K562 (cell line): ENCODE measurements around the gene ALDH1A3. TPM values are rescaled to one million over a fixed set of nuclear protein-coding genes. Genes with fewer than 3 reads are reported as not detected.

ENCODE experiments used
- ATAC-seq: fragments of 200-7000 bp; cut with Tn5 transposase; 3 replicates; pipeline ENCODE4 v1.9.1; 2020; ENCODE audit warnings: moderate library complexity
- BruUV-seq: library from RNA; stranded (reverse); fragments of 400-500 nt; replicated peaks from 2 replicates; lab custom pipeline; 2021; lab: Mats Ljungman, UMichigan
- CTCF ChIA-PET: fragments of 300-600 bp; formaldehyde crosslinking; extraction: SDS; loops from one replicate; lab custom pipeline; 2021; ENCODE audit warnings: low intra/inter-chr PET ratio; lab: Yijun Ruan, JAX
- POLR2A ChIA-PET: fragments of 300-600, 350-650 bp; sonication (Branson Sonifier 250); formaldehyde crosslinking; extraction: SDS; loops from one replicate; lab custom pipeline; 2021; ENCODE audit warnings: antibody characterized with exemption, inconsistent platforms; lab: Yijun Ruan, JAX
- DNase-seq, 4 experiments: peaks; one replicate each; pipeline versions ENCODE4 v3.0.0 to v3.0.0-alpha.2; 2011 to 2018; ENCODE audit warnings: low spot score in 3 of 4, mixed read lengths in 3 of 4; ENCODE audit errors: extremely low read depth in 1 of 4
- FAIRE-seq: peaks from 2 replicates; lab custom pipeline; 2011; peaks lifted over from hg19 to GRCh38; lab: Jason Lieb, UNC
- H2AFZ ChIP-seq: 2 replicates; pipeline ENCODE4 v1.6.0; 2011; ENCODE audit warnings: low read depth, low read length, control low read depth, inconsistent platforms
- H3K27ac ChIP-seq: fragments of 200-600 bp; 3 replicates; pipeline ENCODE4 v1.8.0; 2011; ENCODE audit warnings: low read depth, mild to moderate bottlenecking, control low read depth, inconsistent platforms, low read length, moderate library complexity, mixed read lengths; ENCODE audit errors: extremely low read depth
- H3K27me3 ChIP-seq, 2 experiments: fragments of 300-600 bp in 1 of 2; 2 replicates in 1 of 2; 3 replicates in 1 of 2; pipeline versions ENCODE4 v1.6.0 to v1.8.0; 2011; ENCODE audit warnings: inconsistent platforms in 2 of 2, low read length in 2 of 2, mild to moderate bottlenecking in 1 of 2, mixed read lengths in 1 of 2, moderate library complexity in 1 of 2; ENCODE audit not compliant: control insufficient read depth in 2 of 2, insufficient read depth in 2 of 2
- H3K36me3 ChIP-seq: fragments of 300-600 bp; 3 replicates; pipeline ENCODE4 v1.8.0; 2011; ENCODE audit warnings: mild to moderate bottlenecking, low read length, inconsistent platforms; ENCODE audit not compliant: control insufficient read depth, insufficient read depth
- H3K4me1 ChIP-seq, 2 experiments: fragments of 200-600 bp in 1 of 2; replicated peaks in 1 of 2; 2 replicates in 1 of 2; 3 replicates in 1 of 2; pipeline versions ENCODE4 v1.5.1 to v1.8.0; 2011; ENCODE audit warnings: inconsistent platforms in 2 of 2, low read length in 2 of 2, mild to moderate bottlenecking in 1 of 2, mixed read lengths in 1 of 2, moderate library complexity in 1 of 2; ENCODE audit not compliant: control insufficient read depth in 2 of 2, insufficient read depth in 2 of 2
- H3K4me2 ChIP-seq: 2 replicates; pipeline ENCODE4 v1.6.1; 2011; ENCODE audit warnings: low read length, control low read depth, inconsistent platforms, mixed read lengths; ENCODE audit not compliant: insufficient read depth
- H3K4me3 ChIP-seq: fragments of 200-600 bp; sonication (generic), shearing (Covaris generic); 2 replicates; pipeline ENCODE4 v1.5.1; 2016; ENCODE audit warnings: control low read depth, inconsistent platforms
- H3K79me2 ChIP-seq: fragments of 200-600 bp; 3 replicates; pipeline ENCODE4 v1.8.0; 2011; ENCODE audit warnings: low read length, inconsistent platforms; ENCODE audit not compliant: control insufficient read depth, insufficient read depth
- H3K9ac ChIP-seq, 2 experiments: 2 replicates each; pipeline versions ENCODE4 v1.6.0 to v1.6.1; 2011; ENCODE audit warnings: low read depth in 2 of 2, low read length in 2 of 2, control low read depth in 1 of 2, inconsistent platforms in 1 of 2, mild to moderate bottlenecking in 1 of 2, mixed read lengths in 1 of 2; ENCODE audit not compliant: insufficient read depth in 1 of 2
- H3K9me1 ChIP-seq: one replicate; pipeline ENCODE4 v1.6.0; 2011; ENCODE audit warnings: inconsistent platforms, mild to moderate bottlenecking, low read length, moderate library complexity; ENCODE audit not compliant: control insufficient read depth, insufficient read depth
- H3K9me3 ChIP-seq: replicated peaks from 2 replicates; pipeline ENCODE4 v1.5.1; 2011; ENCODE audit warnings: low read depth, low read length, inconsistent platforms; ENCODE audit not compliant: control insufficient read depth, insufficient read depth
- H4K20me1 ChIP-seq: replicated peaks from 2 replicates; pipeline ENCODE4 v1.6.1; 2011; ENCODE audit warnings: low read length, inconsistent platforms, mixed read lengths; ENCODE audit not compliant: control insufficient read depth, insufficient read depth
- CBX2 ChIP-seq: fragments of 200-600 bp; sonication (generic); IDR thresholded peaks from one replicate; pipeline ENCODE4 v1.6.1; 2012; ENCODE audit warnings: mild to moderate bottlenecking, low read length, inconsistent platforms; ENCODE audit not compliant: insufficient read depth, poor library complexity, severe bottlenecking
- CXXC5 ChIP-seq: fragments of 250-450 bp; sonication (Bioruptor Pico); IDR thresholded peaks from 2 replicates; pipeline ENCODE4 v1.8.0; 2022; ENCODE audit warnings: inconsistent platforms, mild to moderate bottlenecking, moderate library complexity
- FOXJ3 ChIP-seq: sonication (generic); formaldehyde crosslinking; IDR thresholded peaks from 2 replicates; pipeline ENCODE4 v1.4.0; 2020; ENCODE audit warnings: mild to moderate bottlenecking, missing genetic modification reagents
- HCFC1 ChIP-seq: IDR thresholded peaks from 2 replicates; pipeline ENCODE4 v1.6.1; 2012; ENCODE audit warnings: low read depth, low read length, improper control_type of control experiment
- MTA1 ChIP-seq: fragments of 450-650 bp; IDR thresholded peaks from 2 replicates; pipeline ENCODE4 v1.6.1; 2017; ENCODE audit warnings: borderline replicate concordance
- MYBL2 ChIP-seq, 2 experiments: fragments of 450-650 bp in 1 of 2; sonication (generic) in 1 of 2; formaldehyde crosslinking in 1 of 2; IDR thresholded peaks; 2 replicates each; pipeline versions ENCODE4 v1.6.1 to v1.8.1; 2017 to 2022; ENCODE audit warnings: borderline replicate concordance in 1 of 2, inconsistent platforms in 1 of 2, low read depth in 1 of 2, mild to moderate bottlenecking in 1 of 2, missing genetic modification reagents in 1 of 2, moderate library complexity in 1 of 2
- NCOA4 ChIP-seq: fragments of 450-650 bp; IDR thresholded peaks from 2 replicates; pipeline ENCODE4 v1.6.1; 2018; ENCODE audit warnings: mild to moderate bottlenecking; ENCODE audit not compliant: partially characterized antibody
- NFE2 ChIP-seq: IDR thresholded peaks from 2 replicates; pipeline ENCODE4 v1.6.1; 2014; ENCODE audit warnings: antibody characterized with exemption, low read depth
- PML ChIP-seq: IDR thresholded peaks from 2 replicates; pipeline ENCODE4 v1.6.1; 2012; ENCODE audit warnings: low read length, inconsistent platforms
- PTBP1 ChIP-seq: fragments of 200-400 bp; formaldehyde crosslinking; IDR thresholded peaks from 2 replicates; pipeline ENCODE4 v1.6.1; 2017; ENCODE audit warnings: low read depth, low read length
- STAT6 ChIP-seq: sonication (generic); formaldehyde crosslinking; IDR thresholded peaks from 2 replicates; pipeline ENCODE4 v1.8.1; 2023; ENCODE audit warnings: mild to moderate bottlenecking, missing genetic modification reagents
- TEAD1 ChIP-seq, 2 experiments: fragments of 450-650 bp in 1 of 2; sonication (generic) in 1 of 2; formaldehyde crosslinking; IDR thresholded peaks; 2 replicates each; pipeline versions ENCODE4 v1.4.0 to v1.8.0; 2020 to 2022; ENCODE audit warnings: mild to moderate bottlenecking in 2 of 2, missing genetic modification reagents in 1 of 2
- VEZF1 ChIP-seq: fragments of 200-800 bp; sonication (Bioruptor generic); IDR thresholded peaks from 2 replicates; pipeline ENCODE4 v1.6.1; 2017; ENCODE audit warnings: missing genetic modification characterization, missing compliant biosample characterization
- ZC3H8 ChIP-seq: fragments of 450-650 bp; IDR thresholded peaks from 2 replicates; pipeline ENCODE4 v1.6.1; 2017
- ZFX ChIP-seq: sonication (generic); formaldehyde crosslinking; IDR thresholded peaks from 2 replicates; pipeline ENCODE4 v1.8.0; 2022; ENCODE audit warnings: mild to moderate bottlenecking, missing genetic modification reagents, moderate library complexity
- ZNF445 ChIP-seq: fragments of 250-450 bp; sonication (Bioruptor Pico); IDR thresholded peaks from 2 replicates; pipeline ENCODE4 v1.4.0; 2020; ENCODE audit warnings: low read depth, mild to moderate bottlenecking, moderate library complexity
- ZNF740 ChIP-seq, 3 experiments: fragments of 200-800 bp in 1 of 3; sonication (Bioruptor generic) in 1 of 3; sonication (generic) in 1 of 3; formaldehyde crosslinking in 1 of 3; IDR thresholded peaks; 2 replicates each; pipeline versions ENCODE4 v1.6.1 to v1.8.0; 2016 to 2022; ENCODE audit warnings: mild to moderate bottlenecking in 2 of 3, missing compliant biosample characterization in 2 of 3, missing genetic modification characterization in 2 of 3, missing genetic modification reagents in 1 of 3
- WGBS: fragments of 100-300 bp; shearing (Covaris generic); methylation state at CpG from one replicate; pipeline ENCODE4 v1.1.6; 2016; ENCODE audit warnings: low coverage, mixed read lengths; ENCODE audit not compliant: insufficient coverage; ENCODE audit errors: missing lambda C conversion rate; 5-methylcytosine and 5-hydroxymethylcytosine counted together
- in situ Hi-C: fragments of 300-500 bp; cut with MboI; formaldehyde crosslinking; loops from 4 replicates; pipeline ENCODE4 v1.15.0; 2018; ENCODE audit warnings: inconsistent platforms, mixed read lengths
- intact Hi-C: fragments of 100-400 bp; cut with micrococcal nuclease; formaldehyde crosslinking; loops from 2 replicates; pipeline ENCODE4 v1.14.2; 2022
- polyA plus RNA-seq, 8 experiments: library from polyadenylated mRNA; depleted of rRNA in 4 of 8; stranded (reverse) in 5 of 8; unstranded in 3 of 8; fragments of >200 nt; fragmentation: Nextera tagmentation in 2 of 8; fragmentation: Illumina TruSeq in 1 of 8; extraction: Ambion mirVana in 2 of 8; extraction: Trizol in 1 of 8; gene quantifications; 2 replicates each; pipeline versions ENCODE4 v1.2.1 to v1.2.3, GENCODE V29; 2011 to 2014; ENCODE audit warnings: inconsistent platforms in 1 of 8, missing spikeins in 1 of 8
- total RNA-seq, 7 experiments: library from RNA; depleted of rRNA in 6 of 7; stranded (reverse); fragments of >200 nt in 6 of 7; fragmentation: Illumina TruSeq in 2 of 7; extraction: Trizol in 2 of 7; gene quantifications; 2 replicates each; pipeline versions ENCODE4 v1.2.1 to v1.2.3, GENCODE V29; 2011 to 2021; ENCODE audit warnings: low replicate concordance in 1 of 7

The ALDH1A3 gene
- total and polyA plus RNA-seq, 9 of the 15 experiments (the other 6 are each of a cell fraction or from before 2014, with no cell fraction given), result 0.38 TPM; not detected in 8

GRCh38 chr15:100911086-100911485, 31.5 kb downstream of the ALDH1A3 start:
- Histone ChIP-seq H3K4me3 (no peak overlapping the region), H3K27me3 (peaks cover 15 to 41% of the 10 kb centered on the region in 2 experiments), H2AFZ (no peak overlapping the region)
- intact Hi-C loops, result no loop called here
- DNase-seq, result no peak
- no peak for ATAC-seq
- 0% methylated on average over 10 of the region's 10 CpGs for WGBS
- TF ChIP-seq STAT6 (no peak), PML (no peak), ZFX (CRISPR knock-in tag) (no peak), NCOA4 (no peak), MYBL2 (IDR thresholded peaks at IDR 0.05; ENCODE audit: low read depth) (no peak), MYBL2 (CRISPR knock-in tag; IDR thresholded peaks at IDR 0.05; ENCODE audit: borderline replicate concordance) (no peak), MTA1 (no peak), CBX2 (no peak), NFE2 (no peak), ZNF445 (CRISPR knock-in tag) (no peak), ZNF740 (CRISPR knock-in tag; IDR thresholded peaks at IDR 0.05) (no peak), ZNF740 (tag; IDR thresholded peaks at IDR 0.05) (no peak), ZC3H8 (no peak), PTBP1 (no peak), VEZF1 (CRISPR knock-in tag) (no peak), CXXC5 (CRISPR knock-in tag) (no peak), TEAD1 (CRISPR knock-in tag; IDR thresholded peaks at IDR 0.05) (no peak), FOXJ3 (CRISPR knock-in tag) (no peak), HCFC1 (no peak)
- TF ChIP-seq, all 486 proteins: peak for 0
- FAIRE-seq, result no peak
- no peaks in the 10 kb centered on the region for H3K4me1 ChIP-seq
- H3K9ac ChIP-seq, result no peak overlapping the region
- H3K79me2 ChIP-seq, result no peaks in the 10 kb centered on the region
- no peak overlapping the region for H3K4me2 ChIP-seq
- BruUV-seq, result no TSS peak
- no peaks in the 10 kb centered on the region for H3K9me1 ChIP-seq
- in situ Hi-C loops, result loop anchor here (25.0 kb wide), 1 partner anchor 351 kb away; the partner anchor contains the start of gene CHSY1
- H3K36me3 ChIP-seq, result no peaks in the 10 kb centered on the region
- H3K27ac ChIP-seq, result no peak overlapping the region
- ChIA-PET CTCF (interaction anchor here (0.5 kb wide), 1 partner anchor 38 kb away, joined by 4 read pairs; no protein-coding TSS in a partner anchor), POLR2A (no interaction called here)
- no peaks in the 10 kb centered on the region for H3K9me3 ChIP-seq
- no peaks in the 10 kb centered on the region for H4K20me1 ChIP-seq
